A549 treated with GW870086 at 1 μM for 4 hours (cell line): ENCODE measurements around the gene NXPH4. TPM values are rescaled to one million over a fixed set of nuclear protein-coding genes. Genes with fewer than 3 reads are reported as not detected.

ENCODE experiments used
- total RNA-seq: library from RNA; stranded (reverse); fragments of 200-300 nt; extraction: Qiagen RNA extraction; gene quantifications from 5 replicates; pipeline ENCODE4 v1.2.3, GENCODE V29; 2022; ENCODE audit warnings: low read depth

NXPH4 gene
- 4.1 to 5.8 TPM (median 5.1 TPM) in 5 replicates for total RNA-seq

DNA sequence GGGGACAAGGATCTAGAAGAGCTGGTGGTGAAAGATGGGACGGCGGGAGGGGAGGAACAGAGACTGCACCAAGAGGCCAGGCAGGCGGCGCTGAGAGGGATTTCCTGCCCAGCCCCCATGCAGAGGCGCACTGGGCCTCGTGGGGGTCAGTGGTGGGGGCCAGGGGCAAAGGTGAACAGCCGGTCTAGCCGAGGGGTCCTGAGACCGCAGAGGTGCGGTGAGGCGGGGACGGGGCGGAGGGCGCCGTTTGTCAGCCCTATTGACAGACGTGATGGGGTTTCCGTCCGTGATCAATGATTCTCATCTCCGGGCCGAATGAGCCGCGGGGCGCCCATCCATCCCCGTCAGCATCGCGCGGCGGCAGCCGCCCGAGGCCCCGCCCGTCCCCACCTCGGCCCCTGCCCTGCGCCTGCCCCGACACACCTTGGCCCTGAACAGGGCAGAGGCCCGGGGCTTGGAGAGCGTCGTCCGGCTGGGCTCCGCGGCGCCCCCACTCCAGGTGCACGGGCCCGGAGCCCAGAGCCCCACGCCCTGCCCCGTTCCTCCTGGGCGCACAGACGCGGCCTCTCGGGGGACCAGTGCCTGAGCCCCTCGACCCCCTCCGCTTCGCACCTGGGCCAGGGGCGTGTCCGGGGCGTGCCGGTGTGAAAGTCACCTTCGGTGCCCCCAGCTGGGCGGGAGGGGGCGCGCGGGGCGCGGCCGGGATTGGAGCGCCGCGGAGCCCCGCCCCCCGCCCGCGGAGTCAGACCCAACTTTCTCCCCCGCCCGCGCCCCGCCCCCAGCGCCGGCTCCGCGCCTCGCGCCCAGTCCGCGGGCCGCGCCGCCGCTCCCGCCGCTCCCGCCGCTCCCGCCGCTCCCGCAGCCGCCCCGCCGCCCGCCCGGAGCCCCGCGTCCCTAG lies at the start of gene NXPH4:
NXPH4 (plus strand) TSS at position 781 of the 898 bp plus-strand sequence. CDS start 176 bp downstream, outside the sequence.

DNA sequence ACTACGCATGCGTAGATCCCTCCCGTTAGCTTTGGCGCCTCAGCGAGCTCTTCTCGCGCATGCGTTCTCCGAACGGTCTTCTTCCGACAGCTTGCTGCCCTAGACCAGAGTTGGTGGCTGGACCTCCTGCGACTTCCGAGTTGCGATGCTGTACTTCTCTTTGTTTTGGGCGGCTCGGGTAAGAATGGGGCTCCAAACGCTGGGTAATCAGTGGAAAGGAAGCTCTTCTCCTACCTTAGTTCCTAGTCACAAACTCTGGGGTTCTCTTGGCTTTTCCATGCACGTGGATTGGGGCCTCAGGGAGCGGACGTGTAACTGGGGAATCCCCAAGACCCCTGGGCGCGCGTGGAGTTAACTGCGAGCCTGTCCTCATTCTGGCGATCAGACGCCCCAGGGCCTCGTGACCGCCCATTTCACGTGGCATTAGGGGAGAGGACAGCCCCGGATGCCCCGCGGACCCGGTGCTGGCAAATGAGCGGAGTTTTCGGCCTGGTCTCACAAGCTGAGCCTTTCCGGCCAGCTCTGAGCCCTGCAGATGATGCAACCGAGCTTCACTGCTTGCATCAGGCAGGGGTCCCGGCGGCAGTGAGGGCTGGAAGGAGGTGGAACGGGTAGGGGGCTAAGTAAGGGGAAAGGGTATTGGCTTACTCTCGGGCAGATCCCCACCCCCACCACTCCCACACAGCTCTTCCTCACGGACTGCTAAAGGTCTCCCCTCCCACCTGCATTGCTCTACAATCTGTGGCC lies 13.2 kb downstream of the NXPH4 start, which contains the start of gene SHMT2:
SHMT2 (plus strand) TSS at position 78 of the 747 bp plus-strand sequence; CDS start at position 146, 68 bp downstream.

DNA sequence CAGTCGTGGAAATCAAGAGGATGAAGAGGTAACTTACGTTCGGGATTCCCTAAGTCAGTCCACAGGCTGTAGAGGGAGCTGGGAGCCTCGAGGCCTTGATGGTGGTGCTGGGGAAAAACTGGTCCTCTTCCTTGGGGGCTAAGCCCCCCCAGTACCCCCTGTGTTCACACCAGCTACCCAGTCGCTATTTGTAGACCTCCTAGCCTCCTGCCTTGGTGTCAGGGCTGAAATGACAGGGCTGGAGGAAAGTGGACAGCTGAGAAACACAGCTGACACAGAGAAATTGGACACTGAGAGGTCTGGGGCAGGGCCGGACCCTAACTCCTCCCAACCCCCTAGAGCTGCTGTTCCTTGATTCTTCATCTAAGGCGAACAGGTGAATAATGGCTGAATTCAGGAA lies 34.4 kb downstream of the NXPH4 start, which contains the start of gene STAC3:
STAC3 (minus strand) TSS at position 232 of the 400 bp plus-strand sequence. CDS start 1,551 bp downstream, outside the sequence.

Other genes with a start within 250 kb of the NXPH4 start
- gene ZBTB39, start 210.2 kb upstream of the NXPH4 start, total RNA-seq, result 4.1 to 6.0 TPM (median 5.6 TPM) in 5 replicates
- 0.17 to 0.63 TPM (median 0.19 TPM) in 3 of 5 replicates, not detected in the others for gene TAC3, start 200.3 kb upstream of the NXPH4 start, total RNA-seq
- gene MYO1A, start 166.7 kb upstream of the NXPH4 start, total RNA-seq, result 0.14 to 0.71 TPM (median 0.33 TPM) in 5 replicates
- 12.3 to 16.2 TPM (median 13.9 TPM) in 5 replicates for gene NEMP1, start 138.0 kb upstream of the NXPH4 start, total RNA-seq
- 12.3 to 17.1 TPM (median 16.3 TPM) in 5 replicates for gene NAB2, start 127.7 kb upstream of the NXPH4 start, total RNA-seq
- gene STAT6, start 105.4 kb upstream of the NXPH4 start, total RNA-seq, result 39.9 to 51.4 TPM (median 44.9 TPM) in 5 replicates
- 14.4 to 18.2 TPM (median 16.0 TPM) in 5 replicates for gene LRP1, start 88.3 kb upstream of the NXPH4 start, total RNA-seq
- gene LRP1-AS, start 69.2 kb upstream of the NXPH4 start, total RNA-seq, result not detected in 5 replicates
- gene SHMT2, start 12.9 kb downstream of the NXPH4 start, total RNA-seq, result 111 to 127 TPM (median 124 TPM) in 5 replicates
- gene STAC3, start 34.4 kb downstream of the NXPH4 start, total RNA-seq, result 0.15 to 0.49 TPM (median 0.26 TPM) in 5 replicates
- 7.3 to 10.5 TPM (median 9.5 TPM) in 5 replicates for gene R3HDM2, start 214.2 kb downstream of the NXPH4 start, total RNA-seq
- gene INHBC, start 218.0 kb downstream of the NXPH4 start, total RNA-seq, result not detected in 5 replicates
- 0.11 to 0.17 TPM (median 0.13 TPM) in 4 of 5 replicates, not detected in the other for gene INHBE, start 238.5 kb downstream of the NXPH4 start, total RNA-seq
- 4.9 to 8.1 TPM (median 6.6 TPM) in 5 replicates for gene GLI1, start 243.0 kb downstream of the NXPH4 start, total RNA-seq